ENCODE results near the gene SLC43A3.

Gene SLC43A3

GRCh38 chr11:57391111-57391510, 35.8 kb downstream of the SLC43A3 start:
- Histone ChIP-seq H3K36me3 (no peaks in the 10 kb centered on the region), H3K4me1 (ENCODE audit: control insufficient read depth in 1 of 2, insufficient read depth in 1 of 2, low read depth in 1 of 2, low read length in 1 of 2) (peaks cover 10 to 16% of the 10 kb centered on the region in 2 experiments), H3K4me3 (ENCODE audit: low read depth in 1 of 2, low read length in 1 of 2) (no peak overlapping the region), H3K27me3 (no peaks in the 10 kb centered on the region), H3K27ac (no peak overlapping the region), H3K9me3 (no peaks in the 10 kb centered on the region)
- TF ChIP-seq CTCF (IDR thresholded peaks at IDR 0.05) = no peak

- no peak for TF ChIP-seq CTCF (IDR thresholded peaks at IDR 0.05)
- H3K27ac ChIP-seq = no peak within 1 kb of the TSS
- H3K4me1 ChIP-seq (ENCODE audit: control insufficient read depth in 1 of 2, insufficient read depth in 1 of 2, low read depth in 1 of 2, low read length in 1 of 2) = peaks cover 10 to 12% of the 10 kb centered on the region in 2 experiments
- no peaks in the 10 kb centered on the region for H3K36me3 ChIP-seq
- H3K4me3 ChIP-seq (ENCODE audit: low read depth in 1 of 2, low read length in 1 of 2) = no peak within 1 kb of the TSS
- no peaks in the 10 kb centered on the region for H3K9me3 ChIP-seq
- H3K27me3 ChIP-seq = no peaks in the 10 kb centered on the region
Measured at GRCh38 chr11:57390535-57390934, 36.4 kb downstream of the SLC43A3 start, which contains the start of gene PRG2. Gene PRG2 (minus strand): TSS chr11:57390650. CDS start chr11:57389944, 706 bp downstream.

- Histone ChIP-seq H3K9me3 (no peaks in the 10 kb centered on the region), H3K27me3 (no peaks in the 10 kb centered on the region), H3K4me1 (ENCODE audit: control insufficient read depth in 1 of 2, insufficient read depth in 1 of 2, low read depth in 1 of 2, low read length in 1 of 2) (peaks cover 10 to 12% of the 10 kb centered on the region in 2 experiments), H3K27ac (no peak overlapping the region), H3K36me3 (no peaks in the 10 kb centered on the region), H3K4me3 (ENCODE audit: low read depth in 1 of 2, low read length in 1 of 2) (no peak overlapping the region)
- no peak for TF ChIP-seq CTCF (IDR thresholded peaks at IDR 0.05)
Measured at GRCh38 chr11:57387289-57388030, 39.5 kb downstream of the SLC43A3 start.

GRCh38 chr11:57386178-57386940, 40.6 kb downstream of the SLC43A3 start:
- TF ChIP-seq CTCF (IDR thresholded peaks at IDR 0.05) = no peak
- Histone ChIP-seq H3K27ac (no peak overlapping the region), H3K27me3 (no peaks in the 10 kb centered on the region), H3K4me1 (ENCODE audit: control insufficient read depth in 1 of 2, insufficient read depth in 1 of 2, low read depth in 1 of 2, low read length in 1 of 2) (peaks cover 1 to 2% of the 10 kb centered on the region in 2 experiments), H3K4me3 (ENCODE audit: low read depth in 1 of 2, low read length in 1 of 2) (no peak overlapping the region), H3K9me3 (no peaks in the 10 kb centered on the region), H3K36me3 (no peaks in the 10 kb centered on the region)

- Histone ChIP-seq H3K27ac (no peak within 1 kb of the TSS), H3K9me3 (no peaks in the 10 kb centered on the region), H3K36me3 (no peaks in the 10 kb centered on the region), H3K27me3 (peaks cover 24% of the 10 kb centered on the region), H3K4me3 (ENCODE audit: low read depth in 1 of 2, low read length in 1 of 2) (no peak within 1 kb of the TSS), H3K4me1 (ENCODE audit: control insufficient read depth in 1 of 2, insufficient read depth in 1 of 2, low read depth in 1 of 2, low read length in 1 of 2) (no peaks in the 10 kb centered on the region)
- no peak for TF ChIP-seq CTCF (IDR thresholded peaks at IDR 0.05)
Measured at GRCh38 chr11:57380975-57381374, 45.9 kb downstream of the SLC43A3 start, which contains the start of gene PRG3. Gene PRG3 (minus strand): TSS chr11:57381150. CDS start chr11:57380708, 442 bp downstream.
